HEK293 (cell line): ENCODE measurements around the gene GAPDHS.

Experiments used
- ATF2 ChIP-seq: fragments of 450-650 bp; formaldehyde crosslinking; IDR thresholded peaks from 2 replicates; pipeline ENCODE4 v1.5.1; 2016; ENCODE audit warnings: missing biosample characterization, missing genetic modification characterization, low read depth
- CTCF ChIP-seq: fragments of 450-650 bp; formaldehyde crosslinking; IDR thresholded peaks from 2 replicates; pipeline ENCODE4 v1.5.1; 2016; ENCODE audit warnings: missing biosample characterization, missing genetic modification characterization
- KLF17 ChIP-seq: fragments of 450-650 bp; formaldehyde crosslinking; IDR thresholded peaks from 2 replicates; pipeline ENCODE4 v1.5.1; 2016; ENCODE audit warnings: missing biosample characterization, missing genetic modification characterization
- MZF1 ChIP-seq: fragments of 450-650 bp; formaldehyde crosslinking; IDR thresholded peaks from 2 replicates; pipeline ENCODE4 v1.5.1; 2017; ENCODE audit warnings: missing biosample characterization, missing genetic modification characterization, borderline replicate concordance
- REST ChIP-seq: fragments of 450-650 bp; formaldehyde crosslinking; IDR thresholded peaks from 2 replicates; pipeline ENCODE4 v1.5.1; 2016; ENCODE audit warnings: missing biosample characterization, missing genetic modification characterization
- SALL2 ChIP-seq: fragments of 450-650 bp; formaldehyde crosslinking; IDR thresholded peaks from 2 replicates; pipeline ENCODE4 v1.5.0; 2017; ENCODE audit warnings: missing biosample characterization, mild to moderate bottlenecking, missing genetic modification characterization, borderline replicate concordance
- SP7 ChIP-seq: fragments of 450-650 bp; formaldehyde crosslinking; IDR thresholded peaks from 2 replicates; pipeline ENCODE4 v1.5.1; 2016; ENCODE audit warnings: missing biosample characterization, missing genetic modification characterization
- TRIM28 ChIP-seq: IDR thresholded peaks from 2 replicates; pipeline ENCODE4 v1.6.1; 2011; ENCODE audit warnings: low read length, control low read depth, borderline replicate concordance
- ZNF121 ChIP-seq: fragments of 450-650 bp; formaldehyde crosslinking; IDR thresholded peaks from 2 replicates; pipeline ENCODE4 v1.5.1; 2016; ENCODE audit warnings: missing biosample characterization, missing genetic modification characterization
- ZNF19 ChIP-seq: fragments of 450-650 bp; formaldehyde crosslinking; IDR thresholded peaks from 2 replicates; pipeline ENCODE4; 2016; ENCODE audit warnings: missing biosample characterization, missing genetic modification characterization, low read depth
- ZNF391 ChIP-seq: fragments of 450-650 bp; formaldehyde crosslinking; IDR thresholded peaks from 2 replicates; pipeline ENCODE4 v1.5.1; 2016; ENCODE audit warnings: low read depth, missing biosample characterization, missing genetic modification characterization, borderline replicate concordance
- ZNF549 ChIP-seq: fragments of 450-650 bp; IDR thresholded peaks from 2 replicates; pipeline ENCODE4 v1.5.1; 2018; ENCODE audit warnings: missing biosample characterization, missing genetic modification characterization, mild to moderate bottlenecking, inconsistent platforms, moderate library complexity
- TF ChIP-seq, protein P1 (sequence below): fragments of 450-650 bp; formaldehyde crosslinking; conservative IDR thresholded peaks from 2 replicates; pipeline ENCODE4 v1.5.1; 2016; ENCODE audit warnings: low read depth, missing biosample characterization, missing genetic modification characterization

- TF ChIP-seq REST (tag by site-specific recombination) (no peak), ATF2 (tag by site-specific recombination) (no peak), CTCF (0 out of 2 replicates have a peak, but pooled peaks have one; percentile 27), SALL2 (tag by site-specific recombination) (no peak; the same call in 1 of the 2 replicates), SP7 (no peak), KLF17 (tag by site-specific recombination) (no peak), MZF1 (tag by site-specific recombination) (no peak), ZNF121 (tag by site-specific recombination) (no peak), TRIM28 (no peak), ZNF19 (no peak), ZNF391 (no peak), ZNF549 (tag by site-specific recombination) (no peak)
- TF ChIP-seq, protein P1, sequence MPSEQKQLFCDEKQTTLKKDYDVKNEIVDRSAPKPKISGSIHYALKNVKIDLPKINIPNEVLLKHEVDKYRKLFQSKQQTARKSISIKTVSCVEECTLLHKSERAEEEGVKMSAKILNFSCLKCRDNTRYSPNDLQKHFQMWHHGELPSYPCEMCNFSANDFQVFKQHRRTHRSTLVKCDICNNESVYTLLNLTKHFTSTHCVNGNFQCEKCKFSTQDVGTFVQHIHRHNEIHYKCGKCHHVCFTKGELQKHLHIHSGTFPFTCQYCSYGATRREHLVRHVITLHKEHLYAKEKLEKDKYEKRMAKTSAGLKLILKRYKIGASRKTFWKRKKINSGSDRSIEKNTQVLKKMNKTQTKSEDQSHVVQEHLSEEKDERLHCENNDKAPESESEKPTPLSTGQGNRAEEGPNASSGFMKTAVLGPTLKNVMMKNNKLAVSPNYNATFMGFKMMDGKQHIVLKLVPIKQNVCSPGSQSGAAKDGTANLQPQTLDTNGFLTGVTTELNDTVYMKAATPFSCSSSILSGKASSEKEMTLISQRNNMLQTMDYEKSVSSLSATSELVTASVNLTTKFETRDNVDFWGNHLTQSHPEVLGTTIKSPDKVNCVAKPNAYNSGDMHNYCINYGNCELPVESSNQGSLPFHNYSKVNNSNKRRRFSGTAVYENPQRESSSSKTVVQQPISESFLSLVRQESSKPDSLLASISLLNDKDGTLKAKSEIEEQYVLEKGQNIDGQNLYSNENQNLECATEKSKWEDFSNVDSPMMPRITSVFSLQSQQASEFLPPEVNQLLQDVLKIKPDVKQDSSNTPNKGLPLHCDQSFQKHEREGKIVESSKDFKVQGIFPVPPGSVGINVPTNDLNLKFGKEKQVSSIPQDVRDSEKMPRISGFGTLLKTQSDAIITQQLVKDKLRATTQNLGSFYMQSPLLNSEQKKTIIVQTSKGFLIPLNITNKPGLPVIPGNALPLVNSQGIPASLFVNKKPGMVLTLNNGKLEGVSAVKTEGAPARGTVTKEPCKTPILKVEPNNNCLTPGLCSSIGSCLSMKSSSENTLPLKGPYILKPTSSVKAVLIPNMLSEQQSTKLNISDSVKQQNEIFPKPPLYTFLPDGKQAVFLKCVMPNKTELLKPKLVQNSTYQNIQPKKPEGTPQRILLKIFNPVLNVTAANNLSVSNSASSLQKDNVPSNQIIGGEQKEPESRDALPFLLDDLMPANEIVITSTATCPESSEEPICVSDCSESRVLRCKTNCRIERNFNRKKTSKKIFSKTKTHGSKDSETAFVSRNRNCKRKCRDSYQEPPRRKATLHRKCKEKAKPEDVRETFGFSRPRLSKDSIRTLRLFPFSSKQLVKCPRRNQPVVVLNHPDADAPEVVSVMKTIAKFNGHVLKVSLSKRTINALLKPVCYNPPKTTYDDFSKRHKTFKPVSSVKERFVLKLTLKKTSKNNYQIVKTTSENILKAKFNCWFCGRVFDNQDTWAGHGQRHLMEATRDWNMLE (tag by site-specific recombination): no peak
These were observed 29.5 kb downstream of the GAPDHS start for GRCh38 chr19:35562776-35563175.
